ENCODE results near the gene HES4.
"Not testable (repeated sequence)": the region's sequence is repeated elsewhere in the genome, so short reads cannot be mapped to it uniquely, and the experiment has no call there.

Gene HES4

DNA sequence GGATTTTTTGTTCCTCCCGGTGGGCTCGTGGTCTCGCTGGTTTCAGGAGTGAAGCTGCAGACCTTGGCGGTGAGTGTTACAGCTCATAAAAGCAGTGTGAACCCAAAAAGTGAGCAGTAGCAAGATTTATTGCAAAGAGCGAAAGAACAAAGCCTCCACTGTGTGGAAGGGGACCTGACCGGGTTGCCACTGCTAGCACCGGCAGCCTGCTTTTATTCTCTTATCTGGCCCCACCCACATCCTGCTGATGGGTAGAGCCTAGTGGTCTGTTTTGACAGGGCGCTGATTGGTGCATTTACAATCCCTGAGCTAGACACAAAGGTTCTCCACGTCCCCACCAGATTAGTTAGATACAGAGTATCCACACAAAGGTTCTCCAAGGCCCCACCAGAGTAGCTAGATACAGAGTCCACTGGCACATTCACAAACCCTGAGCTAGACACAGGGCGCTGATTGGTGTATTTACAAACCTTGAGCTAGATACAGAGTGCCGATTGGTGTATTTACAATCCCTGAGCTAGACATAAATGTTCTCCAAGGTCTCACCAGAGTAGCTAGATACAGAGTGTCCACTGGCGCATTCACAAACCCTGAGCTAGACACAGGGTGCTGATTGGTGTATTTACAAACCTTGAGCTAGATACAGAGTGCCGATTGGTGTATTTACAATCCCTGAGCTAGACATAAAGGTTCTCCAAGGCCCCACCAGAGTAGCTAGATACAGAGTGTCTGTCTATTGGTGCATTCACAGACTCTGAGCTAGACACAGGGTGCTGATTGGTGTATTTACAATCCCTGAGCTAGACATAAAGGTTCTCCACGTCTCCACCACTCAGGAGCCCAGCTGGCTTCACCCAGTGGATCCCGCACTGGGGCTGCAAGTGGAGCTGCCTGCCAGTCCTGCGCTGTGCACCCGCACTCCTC is 17.8 kb upstream of the HES4 start:
- not testable (repeated sequence) for H3K9me3 ChIP-seq (ENCODE audit: control extremely low read depth in 1 of 5, control insufficient read depth in 4 of 5, insufficient read depth in 2 of 5, low read depth in 1 of 5, low read length in 4 of 5); DNase-seq; H3K4me3 ChIP-seq (ENCODE audit: control insufficient read depth in 1 of 7, extremely low read depth in 1 of 7, insufficient read depth in 4 of 7, low read depth in 2 of 7, low read length in 6 of 7); H3K27ac ChIP-seq (ENCODE audit: insufficient read depth in 1 of 2, low read depth in 1 of 2, low read length in 2 of 2, poor library complexity in 1 of 2, severe bottlenecking in 2 of 2); H3K36me3 ChIP-seq (ENCODE audit: control insufficient read depth in 4 of 4, insufficient read depth in 4 of 4, low read length in 3 of 4)
- WGBS (ENCODE audit: insufficient coverage): 84% methylated on average over 6 of the region's 17 CpGs
- ChIA-PET CTCF (interaction anchor here (0.6 to 3.5 kb wide), 5 partner anchors 10 to 34 kb away, joined by 3 to 17 read pairs (median 3); partner anchors contain the start of gene PERM1), POLR2A (interaction anchor here (1.8 kb wide), 1 partner anchor 16 kb away, joined by 6 read pairs; no protein-coding TSS in a partner anchor)
- Histone ChIP-seq H3K27me3 (replicated peaks in 2 of 5; ENCODE audit: control insufficient read depth in 4 of 5, insufficient read depth in 5 of 5, low read length in 4 of 5) (peaks cover 0 to 27% (median 6%) of the 10 kb centered on the region in 5 experiments), H3K4me1 (ENCODE audit: control extremely low read depth in 1 of 4, control insufficient read depth in 4 of 4, insufficient read depth in 4 of 4, low read length in 3 of 4) (peaks cover 0 to 39% (median 31%) of the 10 kb centered on the region in 4 experiments)

DNA sequence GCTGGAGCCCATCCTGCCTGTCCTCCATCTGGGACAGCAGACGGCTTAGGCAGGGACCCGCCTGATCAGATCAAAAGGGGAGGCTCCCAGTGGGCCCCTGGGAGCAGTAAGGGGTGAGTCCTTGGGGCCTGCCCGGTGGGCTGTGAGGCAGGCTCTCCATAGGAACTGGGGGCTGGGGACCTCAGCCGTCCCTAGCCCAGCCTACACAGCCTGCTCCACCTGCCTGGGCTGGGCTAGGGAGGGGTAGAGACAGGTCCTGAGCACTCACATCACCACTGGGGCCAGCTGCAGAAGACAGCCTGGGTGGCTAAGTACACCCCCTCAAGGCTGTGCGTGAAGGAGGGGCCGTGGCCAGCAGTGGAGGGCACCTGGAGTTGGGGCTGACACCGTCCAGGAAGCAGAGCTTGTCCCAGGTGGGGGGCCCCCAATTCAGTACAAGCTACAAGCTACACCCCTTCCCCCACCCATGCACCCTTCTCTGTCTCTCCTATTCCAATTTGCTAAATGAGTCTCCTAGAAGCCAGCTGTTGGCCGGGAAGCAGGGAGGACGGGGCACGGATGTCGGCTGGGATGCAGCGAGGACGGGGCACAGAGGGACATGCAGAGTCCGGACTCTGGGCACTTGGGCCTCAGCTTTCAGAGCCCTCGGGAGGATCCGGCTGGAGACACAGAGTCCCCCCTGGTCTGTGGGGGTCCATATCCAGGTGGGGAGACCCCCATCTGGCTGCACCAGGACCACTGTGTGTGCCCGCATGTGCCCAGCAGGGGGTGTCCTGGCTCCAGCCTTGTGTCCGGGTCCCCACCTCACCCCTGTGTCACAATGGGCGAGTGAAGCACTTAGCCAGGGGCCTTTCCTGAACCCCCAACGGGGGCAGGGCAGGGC is 15.1 kb upstream of the HES4 start:
- POLR2A ChIA-PET: no interaction called here
- Histone ChIP-seq H3K27ac (ENCODE audit: insufficient read depth in 1 of 2, low read depth in 1 of 2, low read length in 2 of 2, poor library complexity in 1 of 2, severe bottlenecking in 2 of 2) (no peak overlapping the region), H3K9me3 (ENCODE audit: control extremely low read depth in 1 of 5, control insufficient read depth in 4 of 5, insufficient read depth in 2 of 5, low read depth in 1 of 5, low read length in 4 of 5) (no peaks in the 10 kb centered on the region), H3K36me3 (ENCODE audit: control insufficient read depth in 4 of 4, insufficient read depth in 4 of 4, low read length in 3 of 4) (no peaks in the 10 kb centered on the region), H3K4me3 (ENCODE audit: control insufficient read depth in 1 of 7, extremely low read depth in 1 of 7, insufficient read depth in 4 of 7, low read depth in 2 of 7, low read length in 6 of 7) (no peak overlapping the region), H3K27me3 (replicated peaks in 2 of 5; ENCODE audit: control insufficient read depth in 4 of 5, insufficient read depth in 5 of 5, low read length in 4 of 5) (peaks cover 0 to 1% (median 0%) of the 10 kb centered on the region in 5 experiments), H3K4me1 (ENCODE audit: control extremely low read depth in 1 of 4, control insufficient read depth in 4 of 4, insufficient read depth in 4 of 4, low read length in 3 of 4) (peaks cover 3 to 32% (median 25%) of the 10 kb centered on the region in 4 experiments)
- CTCF ChIA-PET: interaction anchor here (0.9 to 4.1 kb wide), 10 partner anchors 8 to 240 kb away, joined by 3 to 19 read pairs (median 4); no protein-coding TSS in a partner anchor
- 83% methylated on average over 16 of the region's 20 CpGs for WGBS (ENCODE audit: insufficient coverage)
- peak in 2 of 3 donors; percentile 53 to 57 for DNase-seq

DNA sequence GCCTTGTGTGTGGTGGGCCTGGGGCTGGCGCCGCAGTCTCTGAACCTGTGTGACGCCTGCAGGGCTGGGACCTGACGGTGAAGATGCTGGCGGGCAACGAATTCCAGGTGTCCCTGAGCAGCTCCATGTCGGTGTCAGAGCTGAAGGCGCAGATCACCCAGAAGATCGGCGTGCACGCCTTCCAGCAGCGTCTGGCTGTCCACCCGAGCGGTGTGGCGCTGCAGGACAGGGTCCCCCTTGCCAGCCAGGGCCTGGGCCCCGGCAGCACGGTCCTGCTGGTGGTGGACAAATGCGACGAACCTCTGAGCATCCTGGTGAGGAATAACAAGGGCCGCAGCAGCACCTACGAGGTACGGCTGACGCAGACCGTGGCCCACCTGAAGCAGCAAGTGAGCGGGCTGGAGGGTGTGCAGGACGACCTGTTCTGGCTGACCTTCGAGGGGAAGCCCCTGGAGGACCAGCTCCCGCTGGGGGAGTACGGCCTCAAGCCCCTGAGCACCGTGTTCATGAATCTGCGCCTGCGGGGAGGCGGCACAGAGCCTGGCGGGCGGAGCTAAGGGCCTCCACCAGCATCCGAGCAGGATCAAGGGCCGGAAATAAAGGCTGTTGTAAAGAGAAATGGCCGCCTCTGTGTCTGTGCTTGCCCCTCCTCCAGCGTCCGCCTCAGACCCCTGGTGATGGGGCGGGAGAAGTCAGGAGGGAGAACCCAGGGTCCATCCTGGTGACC is 14.2 kb upstream of the HES4 start:
- WGBS (ENCODE audit: insufficient coverage): 77% methylated on average over 33 of the region's 41 CpGs
- H3K9me3 ChIP-seq (ENCODE audit: control extremely low read depth in 1 of 5, control insufficient read depth in 4 of 5, insufficient read depth in 2 of 5, low read depth in 1 of 5, low read length in 4 of 5): no peaks in the 10 kb centered on the region
- H3K4me1 ChIP-seq (ENCODE audit: control extremely low read depth in 1 of 4, control insufficient read depth in 4 of 4, insufficient read depth in 4 of 4, low read length in 3 of 4): peaks cover 3 to 30% (median 23%) of the 10 kb centered on the region in 4 experiments
- POLR2A ChIA-PET: interaction anchor here (0.8 to 1.3 kb wide), 2 partner anchors 20 to 46 kb away, joined by 3 read pairs; no protein-coding TSS in a partner anchor
- peak overlapping the region; percentile 11 to 99 (median 80) for H3K4me3 ChIP-seq (ENCODE audit: control insufficient read depth in 1 of 7, extremely low read depth in 1 of 7, insufficient read depth in 4 of 7, low read depth in 2 of 7, low read length in 6 of 7)
- CTCF ChIA-PET: interaction anchor here (0.6 to 4.1 kb wide), 7 partner anchors 9 to 50 kb away, joined by 3 to 19 read pairs (median 5); no protein-coding TSS in a partner anchor
- H3K27me3 ChIP-seq (replicated peaks in 2 of 5; ENCODE audit: control insufficient read depth in 4 of 5, insufficient read depth in 5 of 5, low read length in 4 of 5): no peaks in the 10 kb centered on the region
- H3K27ac ChIP-seq (ENCODE audit: insufficient read depth in 1 of 2, low read depth in 1 of 2, low read length in 2 of 2, poor library complexity in 1 of 2, severe bottlenecking in 2 of 2): peak overlapping the region in 1 of 2 experiments; percentile 81
- DNase-seq: peak in 1 of 3 donors; percentile 32
- H3K36me3 ChIP-seq (ENCODE audit: control insufficient read depth in 4 of 4, insufficient read depth in 4 of 4, low read length in 3 of 4): no peaks in the 10 kb centered on the region

DNA sequence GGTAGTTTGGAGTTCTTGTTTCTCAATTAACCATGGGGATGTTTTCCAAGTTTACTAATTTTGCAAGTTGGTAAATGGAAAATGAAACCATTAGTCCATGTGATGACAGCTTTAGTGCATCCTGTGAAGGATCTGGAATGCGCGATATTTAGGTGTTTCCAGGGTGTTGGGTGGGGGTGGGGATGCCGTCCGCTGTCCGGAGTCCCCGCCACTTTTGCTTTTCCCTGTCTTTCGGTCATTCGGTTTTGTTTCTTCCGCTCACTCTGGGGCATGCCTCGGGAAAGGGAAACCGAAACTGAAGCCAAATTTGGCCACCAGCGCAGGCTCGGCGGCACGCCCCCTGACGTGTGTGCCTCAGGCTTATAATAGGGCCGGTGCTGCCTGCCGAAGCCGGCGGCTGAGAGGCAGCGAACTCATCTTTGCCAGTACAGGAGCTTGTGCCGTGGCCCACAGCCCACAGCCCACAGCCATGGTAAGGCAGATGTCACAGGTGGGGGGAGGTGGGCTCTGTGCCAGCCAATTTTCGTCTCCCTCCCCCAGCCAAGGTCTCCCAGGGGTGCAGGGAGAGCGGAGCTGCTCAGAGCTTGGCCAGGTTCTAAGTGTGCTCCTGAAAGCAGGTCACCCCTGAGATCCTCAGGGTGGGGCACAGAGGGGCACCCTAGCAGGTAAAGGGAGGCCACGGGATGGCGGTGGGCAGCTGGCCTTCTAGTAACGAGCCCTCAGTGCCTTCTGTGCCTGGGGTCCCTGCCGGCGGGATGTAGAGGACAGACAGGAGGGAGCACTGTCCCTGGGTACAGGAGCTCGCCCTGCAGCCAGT is 13.4 kb upstream of the HES4 start, which contains the start of gene ISG15:
TSS of gene ISG15 (plus strand) at position 393 of the 817 bp plus-strand sequence. CDS start at position 470, 77 bp downstream.
- ChIA-PET CTCF (interaction anchor here (0.6 to 4.1 kb wide), 6 partner anchors 9 to 45 kb away, joined by 3 to 19 read pairs (median 5); no protein-coding TSS in a partner anchor), POLR2A (interaction anchor here (0.8 to 1.3 kb wide), 2 partner anchors 19 to 47 kb away, joined by 3 read pairs; no protein-coding TSS in a partner anchor)
- no peaks in the 10 kb centered on the region for H3K27me3 ChIP-seq (replicated peaks in 2 of 5; ENCODE audit: control insufficient read depth in 4 of 5, insufficient read depth in 5 of 5, low read length in 4 of 5)

DNA sequence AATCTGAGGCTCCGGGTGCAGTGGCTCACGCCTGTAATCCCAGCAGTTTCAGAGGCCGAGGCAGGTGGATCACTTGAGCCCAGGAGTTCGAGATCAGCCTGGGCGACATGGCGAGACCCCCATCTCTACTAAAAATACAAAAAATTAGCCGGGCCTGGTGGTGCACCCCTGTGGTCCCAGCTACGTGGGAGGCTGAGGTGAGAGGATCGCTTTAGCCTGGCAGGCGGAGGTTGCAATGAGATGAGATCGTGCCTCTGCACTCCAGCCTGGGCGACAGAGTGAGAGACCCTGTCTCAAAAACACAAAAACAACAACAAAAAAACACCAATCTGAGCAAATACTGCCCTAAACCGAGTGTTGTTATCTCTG is 12.8 kb upstream of the HES4 start:
- CTCF ChIA-PET: interaction anchor here (4.1 kb wide), 1 partner anchor 11 kb away, joined by 19 read pairs; no protein-coding TSS in a partner anchor
- DNase-seq: not testable (repeated sequence)

More for the DNA sequence above, 13.4 kb upstream of the HES4 start, which contains the start of gene ISG15:
- Histone ChIP-seq H3K9me3 (ENCODE audit: control extremely low read depth in 1 of 5, control insufficient read depth in 4 of 5, insufficient read depth in 2 of 5, low read depth in 1 of 5, low read length in 4 of 5) (no peaks in the 10 kb centered on the region), H3K36me3 (ENCODE audit: control insufficient read depth in 4 of 4, insufficient read depth in 4 of 4, low read length in 3 of 4) (no peaks in the 10 kb centered on the region), H3K4me1 (ENCODE audit: control extremely low read depth in 1 of 4, control insufficient read depth in 4 of 4, insufficient read depth in 4 of 4, low read length in 3 of 4) (peaks cover 3 to 28% (median 22%) of the 10 kb centered on the region in 4 experiments), H3K4me3 (ENCODE audit: control insufficient read depth in 1 of 7, extremely low read depth in 1 of 7, insufficient read depth in 4 of 7, low read depth in 2 of 7, low read length in 6 of 7) (peak within 1 kb of the TSS; percentile 43 to 99 (median 90)), H3K27ac (ENCODE audit: insufficient read depth in 1 of 2, low read depth in 1 of 2, low read length in 2 of 2, poor library complexity in 1 of 2, severe bottlenecking in 2 of 2) (peak within 1 kb of the TSS; percentile 52 to 81)
- DNase-seq: peak; percentile 78 to 89 (median 89)
- 1% methylated on average over 25 of the region's 30 CpGs for WGBS (ENCODE audit: insufficient coverage)

More for the DNA sequence above, 12.8 kb upstream of the HES4 start:
- 83% methylated on average over 5 of the region's 13 CpGs for WGBS (ENCODE audit: insufficient coverage)
- H3K9me3 ChIP-seq (ENCODE audit: control extremely low read depth in 1 of 5, control insufficient read depth in 4 of 5, insufficient read depth in 2 of 5, low read depth in 1 of 5, low read length in 4 of 5); H3K27me3 ChIP-seq (replicated peaks in 2 of 5; ENCODE audit: control insufficient read depth in 4 of 5, insufficient read depth in 5 of 5, low read length in 4 of 5); POLR2A ChIA-PET; H3K36me3 ChIP-seq (ENCODE audit: control insufficient read depth in 4 of 4, insufficient read depth in 4 of 4, low read length in 3 of 4): not testable (repeated sequence)
- Histone ChIP-seq H3K4me1 (ENCODE audit: control extremely low read depth in 1 of 4, control insufficient read depth in 4 of 4, insufficient read depth in 4 of 4, low read length in 3 of 4) (peaks cover 3 to 28% (median 22%) of the 10 kb centered on the region in 4 experiments), H3K27ac (ENCODE audit: insufficient read depth in 1 of 2, low read depth in 1 of 2, low read length in 2 of 2, poor library complexity in 1 of 2, severe bottlenecking in 2 of 2) (peak overlapping the region in 1 of 2 experiments; percentile 81), H3K4me3 (ENCODE audit: control insufficient read depth in 1 of 7, extremely low read depth in 1 of 7, insufficient read depth in 4 of 7, low read depth in 2 of 7, low read length in 6 of 7) (peak overlapping the region in 6 of 7 experiments; percentile 76 to 99 (median 94))
